Ovary (tissue), 9 donors: ENCODE measurements around the gene CCNC. TPM values are rescaled to one million over a fixed set of nuclear protein-coding genes. Genes with fewer than 3 reads are reported as not detected.

Experiments used
- DNase-seq, 5 donors: peaks; one replicate each; pipeline ENCODE4 v3.0.0-alpha.2; 2019 to 2020
- H3K27ac ChIP-seq, 2 donors: fragments of 200-600 bp; one replicate each; pipeline versions ENCODE4 v1.5.1 to v1.8.0; 2019 to 2022
- H3K27me3 ChIP-seq: fragments of 200-600 bp; one replicate; pipeline ENCODE4 v1.8.0; 2022
- H3K36me3 ChIP-seq: fragments of 200-600 bp; sonication (generic); one replicate; pipeline ENCODE4 v1.5.1; 2019
- H3K4me1 ChIP-seq: one replicate; pipeline ENCODE4 v1.8.1; 2013; ENCODE audit warnings: mild to moderate bottlenecking, moderate library complexity; ENCODE audit not compliant: insufficient read depth
- H3K4me3 ChIP-seq: fragments of 200-600 bp; sonication (generic); one replicate; pipeline ENCODE4 v1.5.1; 2017
- H3K9me3 ChIP-seq, 2 donors: fragments of 200-600 bp in 1 of 2; sonication (generic) in 1 of 2; one replicate each; pipeline versions ENCODE4 v1.5.1 to v1.8.1; 2013 to 2019; ENCODE audit warnings: mild to moderate bottlenecking in 1 of 2, moderate library complexity in 1 of 2
- CTCF ChIP-seq, 3 donors: fragments of 450-650 bp in 2 of 3; fragments of 200-600 bp in 1 of 3; IDR thresholded peaks; one replicate each; pipeline versions ENCODE4 v1.5.1 to v1.8.0; 2016 to 2022; ENCODE audit warnings: antibody characterized with exemption in 3 of 3, mild to moderate bottlenecking in 1 of 3
- EP300 ChIP-seq: sonication (generic); formaldehyde crosslinking; IDR thresholded peaks from one replicate; pipeline ENCODE4 v1.6.1; 2017; ENCODE audit warnings: antibody characterized with exemption
- POLR2A ChIP-seq: fragments of 450-650 bp; IDR thresholded peaks from one replicate; pipeline ENCODE4 v1.6.1; 2017; ENCODE audit warnings: antibody characterized with exemption, mild to moderate bottlenecking, moderate library complexity
- WGBS, 3 donors: extraction: QIAGEN DNeasy Blood & Tissue Kit in 1 of 3; methylation state at CpG; one replicate each; pipeline versions ENCODE4 v1.1.5 to v1.1.7; 2013 to 2017; 5-methylcytosine and 5-hydroxymethylcytosine counted together
- intact Hi-C, 4 donors: fragments of 100-400 bp; cut with DNase I; formaldehyde crosslinking; loops; one replicate each; pipeline versions ENCODE4 v1.11.0 to v1.15.1; 2022 to 2023
- polyA plus RNA-seq, 2 donors: library from polyadenylated mRNA; stranded (reverse); fragments of 200-250 nt in 1 of 2; fragments of 350-450 nt in 1 of 2; fragmentation: Illumina TruSeq in 1 of 2; extraction: RNeasy Lipid Tissue Mini Kit (QIAGEN cat#74804) in 1 of 2; gene quantifications; one replicate each; pipeline ENCODE4 v1.2.3, GENCODE V29; 2013 to 2014
- small RNA-seq: library from RNA; depleted of rRNA; stranded (forward); fragments of <200 nt; gene quantifications from one replicate; pipeline ENCODE3, GENCODE V24; 2016
- total RNA-seq, 7 donors: library from RNA; depleted of rRNA in 2 of 7; stranded (reverse); fragments of >200 nt in 2 of 7; fragmentation: NEBNext Ultra II Directional in 3 of 7; extraction: Animal tissue kit (Norgen Biotek cat#: 25700) in 3 of 7; gene quantifications; one replicate each; pipeline versions ENCODE4 v1.1.0 to v1.2.4, GENCODE V29; 2016 to 2023
- donor health status: DM: no; HTN: no; CAD: no; lungs with moderate emphysema.
- donor health status: DM: no; HTN: no; CAD: no.
- donor health status: Bipolar disorder and iron deficiency.
- donor health status: DM: yes; HTN: yes; CAD: no.
- donor health status: DM: no; HTN: no; CAD: no.
- donor health status: DM: yes; HTN: yes; CAD: no.

CCNC gene
- total and polyA plus RNA-seq, 9 donors = 19.4 to 42.4 (median 28.9) TPM

GRCh38 chr6:99498421-99498820, 70.0 kb downstream of the CCNC start:
- no peak overlapping the region for H3K27ac ChIP-seq
- no peaks in the 10 kb centered on the region for H3K27me3 ChIP-seq
- WGBS, 3 donors = 9 to 22% (median 9%) methylated on average over 1 of the region's 1 CpG
- no peak for TF ChIP-seq POLR2A
- intact Hi-C loops = no loop called here
- H3K36me3 ChIP-seq = no peaks in the 10 kb centered on the region
- no peak overlapping the region for H3K4me3 ChIP-seq
- no peaks in the 10 kb centered on the region for H3K4me1 ChIP-seq
- no peak for DNase-seq
- no peaks in the 10 kb centered on the region for H3K9me3 ChIP-seq

DNA sequence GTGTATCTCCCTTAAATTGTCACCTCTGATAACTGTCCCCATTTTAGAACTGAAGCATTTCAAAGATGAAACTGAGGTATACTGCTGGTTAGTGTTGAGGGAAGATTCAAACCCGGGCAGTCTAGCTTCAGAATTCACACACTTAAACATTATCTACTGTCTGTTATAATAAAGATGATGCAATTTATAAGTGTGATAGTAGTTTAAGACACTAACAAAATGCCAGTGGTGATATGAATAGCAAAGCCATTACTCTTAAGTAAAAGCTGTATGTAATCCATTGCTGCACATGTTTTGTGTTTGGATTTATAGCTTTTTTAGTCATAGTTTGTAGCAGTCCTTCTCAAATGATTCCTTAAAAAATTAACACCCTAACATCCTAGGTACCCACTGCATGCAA, 73.0 kb downstream of the CCNC start:
- no peaks in the 10 kb centered on the region for H3K27me3 ChIP-seq
- no peak overlapping the region for H3K4me3 ChIP-seq
- intact Hi-C loops = no loop called here
- no peak for DNase-seq
- no peaks in the 10 kb centered on the region for H3K4me1 ChIP-seq
- H3K36me3 ChIP-seq = no peaks in the 10 kb centered on the region
- no peaks in the 10 kb centered on the region for H3K9me3 ChIP-seq
- no peak overlapping the region for H3K27ac ChIP-seq
- no peak for TF ChIP-seq EP300
- TF ChIP-seq CTCF (IDR thresholded peaks at IDR 0.05) = no peak
- TF ChIP-seq POLR2A = no peak
- WGBS, 3 donors = 84 to 97% (median 93%) methylated on average over 1 of the region's 1 CpG

Small RNAs within 50 kb of the gene (small RNA-seq; reads per million reads assigned to genes)
- gene RF00019 = not detected

Other genes starting within 250 kb of the CCNC start
- 1 to 10 TPM in 5 of 7 donors, under 1 TPM in 2; 0.78 to 3.8 (median 2.5) TPM for gene FAXC, start 219.0 kb downstream of the CCNC start, total RNA-seq
- gene FAXC, start 219.0 kb downstream of the CCNC start, polyA plus RNA-seq = 1 to 10 TPM; 1.3 to 8.1 TPM
- gene COQ3, start 174.5 kb downstream of the CCNC start, total RNA-seq = 10 to 100 TPM in 1 of 7 donors, 1 to 10 TPM in 6; 3.0 to 10.0 (median 6.2) TPM
- 1 to 10 TPM; 6.9 to 8.1 TPM for gene COQ3, start 174.5 kb downstream of the CCNC start, polyA plus RNA-seq
- 100 to 1,000 TPM in 5 of 7 donors, 10 to 100 TPM in 2; 92.7 to 158 (median 127) TPM for gene PNISR, start 143.4 kb downstream of the CCNC start, total RNA-seq
- 100 to 1,000 TPM in 1 of 2 donors, 10 to 100 TPM in 1; 71.5 to 168 TPM for gene PNISR, start 143.4 kb downstream of the CCNC start, polyA plus RNA-seq
- 10 to 100 TPM; 13.4 to 19.5 (median 18.4) TPM for gene USP45, start 53.2 kb downstream of the CCNC start, total RNA-seq
- 1 to 10 TPM; 3.7 to 5.2 TPM for gene USP45, start 53.2 kb downstream of the CCNC start, polyA plus RNA-seq
- gene PRDM13, start 38.2 kb upstream of the CCNC start, total RNA-seq = not detected
- under 1 TPM in 1 of 2 donors, not detected in 1; 0.02 TPM for gene PRDM13, start 38.2 kb upstream of the CCNC start, polyA plus RNA-seq